DOHH2 (cell line): Measurements from ENCODE around the gene CEACAM20.
"Not testable (repeated sequence)": the region's sequence is repeated elsewhere in the genome, so short reads cannot be mapped to it uniquely, and the experiment has no call there.

Source experiments
- EZH2phosphoT487 ChIP-seq: fragments of 200-600 bp; sonication (generic); IDR thresholded peaks from 2 replicates; pipeline ENCODE4 v1.6.1; 2017; ENCODE audit warnings: borderline replicate concordance, mild to moderate bottlenecking, antibody characterized with exemption, low read length, moderate library complexity, mixed read lengths
- TF ChIP-seq, protein P1 (sequence below): fragments of 200-600 bp; sonication (generic); IDR thresholded peaks from one replicate; pipeline ENCODE4 v1.5.1; 2014; ENCODE audit warnings: antibody characterized with exemption, mild to moderate bottlenecking, low read depth, low read length; ENCODE audit not compliant: poor library complexity, severe bottlenecking

GRCh38 chr19:44535361-44535760 lies 5.9 kb upstream of the CEACAM20 start:
- TF ChIP-seq, protein P1, sequence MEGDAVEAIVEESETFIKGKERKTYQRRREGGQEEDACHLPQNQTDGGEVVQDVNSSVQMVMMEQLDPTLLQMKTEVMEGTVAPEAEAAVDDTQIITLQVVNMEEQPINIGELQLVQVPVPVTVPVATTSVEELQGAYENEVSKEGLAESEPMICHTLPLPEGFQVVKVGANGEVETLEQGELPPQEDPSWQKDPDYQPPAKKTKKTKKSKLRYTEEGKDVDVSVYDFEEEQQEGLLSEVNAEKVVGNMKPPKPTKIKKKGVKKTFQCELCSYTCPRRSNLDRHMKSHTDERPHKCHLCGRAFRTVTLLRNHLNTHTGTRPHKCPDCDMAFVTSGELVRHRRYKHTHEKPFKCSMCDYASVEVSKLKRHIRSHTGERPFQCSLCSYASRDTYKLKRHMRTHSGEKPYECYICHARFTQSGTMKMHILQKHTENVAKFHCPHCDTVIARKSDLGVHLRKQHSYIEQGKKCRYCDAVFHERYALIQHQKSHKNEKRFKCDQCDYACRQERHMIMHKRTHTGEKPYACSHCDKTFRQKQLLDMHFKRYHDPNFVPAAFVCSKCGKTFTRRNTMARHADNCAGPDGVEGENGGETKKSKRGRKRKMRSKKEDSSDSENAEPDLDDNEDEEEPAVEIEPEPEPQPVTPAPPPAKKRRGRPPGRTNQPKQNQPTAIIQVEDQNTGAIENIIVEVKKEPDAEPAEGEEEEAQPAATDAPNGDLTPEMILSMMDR, result not testable (repeated sequence)
- TF ChIP-seq EZH2phosphoT487, result not testable (repeated sequence)
